Neural crest cell (in vitro differentiated cells): Measurements from ENCODE around the gene DHRS11. TPM values are rescaled to one million over a fixed set of nuclear protein-coding genes. Genes with fewer than 3 reads are reported as not detected.

ENCODE experiments used
- DNase-seq: peaks from one replicate; pipeline ENCODE4 v3.0.0; 2021; ENCODE audit warnings: low read depth, mixed read lengths, low spot score
- H3K27ac Mint-ChIP-seq: one replicate; pipeline ENCODE4 v1.8.0; 2021; ENCODE audit warnings: mild to moderate bottlenecking, mixed read lengths; ENCODE audit not compliant: unreplicated experiment
- H3K27me3 Mint-ChIP-seq: 2 replicates; pipeline ENCODE4 v1.8.0; 2021; ENCODE audit warnings: low read depth, mild to moderate bottlenecking, mixed read lengths
- H3K36me3 Mint-ChIP-seq: 2 replicates; pipeline ENCODE4 v1.8.0; 2021; ENCODE audit warnings: low read depth, mild to moderate bottlenecking, mixed read lengths
- H3K4me1 Mint-ChIP-seq: 2 replicates; pipeline ENCODE4 v1.8.0; 2021; ENCODE audit warnings: mixed read lengths
- H3K4me3 Mint-ChIP-seq: one replicate; pipeline ENCODE4 v1.8.0; 2021; ENCODE audit warnings: mild to moderate bottlenecking, mixed read lengths
- H3K9me3 Mint-ChIP-seq: 2 replicates; pipeline ENCODE4 v1.8.0; 2021; ENCODE audit warnings: mixed read lengths
- total RNA-seq: library from RNA; stranded (reverse); gene quantifications from 2 replicates; pipeline ENCODE4 v1.2.1, GENCODE V29; 2021
- TF ChIP-seq, protein P1 (sequence below): fragments of 200-600 bp; sonication (generic); conservative IDR thresholded peaks from 2 replicates; pipeline ENCODE4 v1.5.0; 2021; ENCODE audit warnings: antibody characterized with exemption, mild to moderate bottlenecking

DHRS11 gene
- total RNA-seq, 1 donor from 2014 or later: 14.7 TPM

- H3K4me1 Mint-ChIP-seq: peaks cover 13% of the 10 kb centered on the region
- H3K36me3 Mint-ChIP-seq: no peaks in the 10 kb centered on the region
- H3K27me3 Mint-ChIP-seq: peaks cover 63% of the 10 kb centered on the region
- no peak overlapping the region for H3K4me3 Mint-ChIP-seq
- H3K9me3 Mint-ChIP-seq: no peaks in the 10 kb centered on the region
- no peak overlapping the region for H3K27ac Mint-ChIP-seq
- no peak for DNase-seq
- TF ChIP-seq, protein P1, sequence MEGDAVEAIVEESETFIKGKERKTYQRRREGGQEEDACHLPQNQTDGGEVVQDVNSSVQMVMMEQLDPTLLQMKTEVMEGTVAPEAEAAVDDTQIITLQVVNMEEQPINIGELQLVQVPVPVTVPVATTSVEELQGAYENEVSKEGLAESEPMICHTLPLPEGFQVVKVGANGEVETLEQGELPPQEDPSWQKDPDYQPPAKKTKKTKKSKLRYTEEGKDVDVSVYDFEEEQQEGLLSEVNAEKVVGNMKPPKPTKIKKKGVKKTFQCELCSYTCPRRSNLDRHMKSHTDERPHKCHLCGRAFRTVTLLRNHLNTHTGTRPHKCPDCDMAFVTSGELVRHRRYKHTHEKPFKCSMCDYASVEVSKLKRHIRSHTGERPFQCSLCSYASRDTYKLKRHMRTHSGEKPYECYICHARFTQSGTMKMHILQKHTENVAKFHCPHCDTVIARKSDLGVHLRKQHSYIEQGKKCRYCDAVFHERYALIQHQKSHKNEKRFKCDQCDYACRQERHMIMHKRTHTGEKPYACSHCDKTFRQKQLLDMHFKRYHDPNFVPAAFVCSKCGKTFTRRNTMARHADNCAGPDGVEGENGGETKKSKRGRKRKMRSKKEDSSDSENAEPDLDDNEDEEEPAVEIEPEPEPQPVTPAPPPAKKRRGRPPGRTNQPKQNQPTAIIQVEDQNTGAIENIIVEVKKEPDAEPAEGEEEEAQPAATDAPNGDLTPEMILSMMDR: no peak
Observed at GRCh38 chr17:36650096-36650775, 58.6 kb downstream of the DHRS11 start.

Other genes with a start within 250 kb of the DHRS11 start
- not detected in 2 replicates for gene TBC1D3H, start 203.4 kb upstream of the DHRS11 start, total RNA-seq
- 53.7 and 57.0 TPM in 2 replicates for gene ZNHIT3, start 105.2 kb upstream of the DHRS11 start, total RNA-seq
- gene MYO19, start 57.0 kb upstream of the DHRS11 start, total RNA-seq: 101 and 104 TPM in 2 replicates
- gene PIGW, start 56.9 kb upstream of the DHRS11 start, total RNA-seq: 20.8 and 20.9 TPM in 2 replicates
- 71.8 and 72.3 TPM in 2 replicates for gene GGNBP2, start 47.0 kb upstream of the DHRS11 start, total RNA-seq
- 4.6 and 5.4 TPM in 2 replicates for gene MRM1, start 9.7 kb downstream of the DHRS11 start, total RNA-seq